Transverse colon (tissue), 4 donors: Measurements from ENCODE around the gene RPLP1. TPM values are rescaled to one million over a fixed set of nuclear protein-coding genes. Genes with fewer than 3 reads are reported as not detected.

Source experiments
- DNase-seq: peaks from one replicate; pipeline ENCODE4 v3.0.0-alpha.2; 2019
- H3K27ac ChIP-seq, 4 donors: fragments of 200-600 bp; sonication (generic); 2 replicates each; pipeline ENCODE4 v1.5.1; 2016 to 2018; ENCODE audit warnings: inconsistent platforms in 4 of 4
- H3K27me3 ChIP-seq: fragments of 200-600 bp; sonication (generic); 2 replicates; pipeline ENCODE4 v1.5.1; 2017; ENCODE audit warnings: inconsistent platforms
- H3K36me3 ChIP-seq, 4 donors: fragments of 200-600 bp; sonication (generic); 2 replicates each; pipeline ENCODE4 v1.5.1; 2017 to 2019; ENCODE audit warnings: inconsistent platforms in 4 of 4
- H3K4me1 ChIP-seq, 4 donors: fragments of 200-600 bp; sonication (generic); 2 replicates each; pipeline ENCODE4 v1.5.1; 2017 to 2020; ENCODE audit warnings: inconsistent platforms in 4 of 4
- H3K4me3 ChIP-seq, 4 donors: fragments of 200-600 bp; sonication (generic); 1 replicate in 1 of 4; 2 replicates in 3 of 4; pipeline versions ENCODE4 v1.5.1 to v1.6.1; 2017 to 2019; ENCODE audit warnings: inconsistent platforms in 4 of 4
- H3K9me3 ChIP-seq, 2 donors: fragments of 200-600 bp; sonication (generic); 2 replicates each; pipeline ENCODE4 v1.5.1; 2017 to 2019; ENCODE audit warnings: inconsistent platforms in 2 of 2
- CTCF ChIP-seq, 5 experiments: fragments of 200-600 bp in 3 of 5; fragments of 450-650 bp in 2 of 5; sonication (generic) in 3 of 5; IDR thresholded peaks; 1 replicate in 2 of 5; 2 replicates in 3 of 5; pipeline ENCODE4 v1.5.1; 2016 to 2017; ENCODE audit warnings: antibody characterized with exemption in 5 of 5, inconsistent platforms in 3 of 5, mild to moderate bottlenecking in 2 of 5, moderate library complexity in 1 of 5
- EP300 ChIP-seq: sonication (generic); formaldehyde crosslinking; IDR thresholded peaks from one replicate; pipeline ENCODE4 v1.6.1; 2017; ENCODE audit warnings: antibody characterized with exemption, low read depth
- POLR2A ChIP-seq: fragments of 450-650 bp; IDR thresholded peaks from one replicate; pipeline ENCODE4 v1.6.1; 2016; ENCODE audit warnings: antibody characterized with exemption, mild to moderate bottlenecking, moderate library complexity
- POLR2AphosphoS5 ChIP-seq, 3 donors: sonication (generic); formaldehyde crosslinking; IDR thresholded peaks; one replicate each; pipeline ENCODE4 v1.6.1; 2016; ENCODE audit warnings: antibody characterized with exemption in 3 of 3
- WGBS, 2 donors: methylation state at CpG; one replicate each; pipeline ENCODE4 v1.1.5; 2018; ENCODE audit warnings: low coverage in 1 of 2; 5-methylcytosine and 5-hydroxymethylcytosine counted together
- in situ Hi-C, 4 donors: fragments of 200-750 bp; cut with MboI; loops; one replicate each; pipeline versions ENCODE4 v1.15.0 to v1.15.1; 2017; ENCODE audit warnings: low sequenced_read_pairs in 3 of 4, low pct_ligation_motif_present in 1 of 4, low pct_unique_long_range_greater_than_20kb in 1 of 4
- intact Hi-C: fragments of 100-400 bp; cut with DNase I; formaldehyde crosslinking; loops from one replicate; pipeline ENCODE4 v1.15.1; 2023; ENCODE audit warnings: low total_unique reads
- total RNA-seq, 4 donors: library from RNA; depleted of rRNA; stranded (reverse); fragments of >200 nt; gene quantifications; one replicate each; pipeline ENCODE4 v1.1.0, GENCODE V29; 2016

RPLP1 gene
- total RNA-seq, 4 donors from 2014 or later = 279 to 742 (median 450) TPM

DNA sequence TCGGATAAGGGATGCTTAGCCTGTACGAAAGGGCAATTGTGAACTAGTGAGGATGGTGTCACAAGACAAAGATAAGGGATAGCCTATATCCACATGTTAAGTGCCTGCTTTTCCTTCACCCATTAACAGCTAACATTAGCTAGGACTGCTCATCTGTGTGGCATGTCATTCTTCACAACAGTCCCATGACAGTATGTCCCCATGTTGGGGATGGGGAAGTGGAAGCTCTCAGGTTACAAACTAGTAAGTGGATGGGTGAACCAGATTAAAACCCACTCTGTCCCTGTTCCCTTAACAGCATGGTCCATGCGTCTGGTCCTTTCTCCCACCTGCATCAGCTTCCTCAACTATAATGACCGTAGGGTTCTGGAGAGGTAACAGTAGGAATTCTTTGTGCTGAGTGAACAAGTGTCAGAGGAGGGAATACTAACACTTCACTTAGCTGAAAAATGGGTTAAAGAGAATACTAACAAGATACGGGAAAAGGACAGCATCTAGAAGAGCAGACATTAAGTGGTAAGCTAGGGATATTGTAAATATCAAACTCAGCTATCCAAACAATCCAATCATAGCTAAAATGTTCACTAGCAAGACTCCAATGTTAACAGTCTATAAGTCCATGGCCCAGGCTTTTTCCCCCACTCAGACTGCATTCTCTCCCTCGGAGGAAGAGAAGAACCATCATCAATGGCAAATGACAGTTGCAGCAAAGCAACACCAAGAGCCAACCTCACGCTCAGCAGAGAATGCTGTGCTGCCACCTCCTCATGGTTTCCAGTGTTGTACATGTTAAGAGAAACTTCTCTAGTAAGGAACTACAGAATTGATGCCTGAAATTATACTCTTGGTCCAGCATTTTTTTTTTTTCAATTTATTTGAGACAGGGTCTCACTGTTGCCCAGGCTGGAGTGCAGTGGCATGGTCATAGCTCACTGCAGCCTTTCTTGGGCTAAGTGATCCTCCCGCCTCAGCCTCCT, 5.0 kb downstream of the RPLP1 start:
- Histone ChIP-seq H3K4me3 (no peak overlapping the region), H3K4me1 (peaks cover 14 to 42% (median 30%) of the 10 kb centered on the region in 4 donors), H3K27me3 (no peaks in the 10 kb centered on the region), H3K27ac (no peak overlapping the region), H3K36me3 (peaks cover 0 to 8% (median 0%) of the 10 kb centered on the region in 4 donors), H3K9me3 (no peaks in the 10 kb centered on the region)
- TF ChIP-seq POLR2A (no peak), EP300 (no peak), POLR2AphosphoS5 (IDR thresholded peaks at IDR 0.05) (no peak), CTCF (IDR thresholded peaks at IDR 0.05) (no peak)
- DNase-seq = no peak
- WGBS, 2 donors = 77 to 79% methylated on average over 6 to 8 of the region's 8 CpGs
- intact Hi-C loops = no loop called here
- in situ Hi-C loops = no loop called here

DNA sequence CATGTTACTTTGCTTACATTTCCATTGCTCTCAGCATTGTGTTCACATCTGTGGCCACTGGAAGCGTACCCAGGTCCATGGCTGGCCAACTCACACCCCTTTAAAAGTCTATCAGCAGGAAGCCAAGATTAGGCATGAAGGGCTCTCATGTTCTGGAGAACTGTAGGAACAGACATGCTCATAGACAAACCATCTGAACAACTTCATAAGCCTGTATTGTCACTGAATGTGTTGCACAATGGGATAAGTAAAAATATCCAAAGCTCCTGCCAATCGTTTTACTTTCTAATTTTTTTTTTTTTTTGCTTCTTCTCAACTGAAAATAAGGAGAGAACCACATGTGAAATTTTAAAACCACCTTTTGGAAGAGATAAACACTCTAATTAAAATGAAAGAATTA, 6.4 kb downstream of the RPLP1 start:
- intact Hi-C loops = no loop called here
- Histone ChIP-seq H3K27ac (no peak overlapping the region), H3K36me3 (peaks cover 0 to 8% (median 0%) of the 10 kb centered on the region in 4 donors), H3K4me3 (no peak overlapping the region), H3K4me1 (peaks cover 19 to 45% (median 28%) of the 10 kb centered on the region in 4 donors), H3K27me3 (no peaks in the 10 kb centered on the region), H3K9me3 (no peaks in the 10 kb centered on the region)
- WGBS, 2 donors = 68 to 73% methylated on average over 2 of the region's 2 CpGs
- TF ChIP-seq EP300 = no peak
- no peak for TF ChIP-seq CTCF (IDR thresholded peaks at IDR 0.05)
- no peak for TF ChIP-seq POLR2A
- TF ChIP-seq POLR2AphosphoS5 (IDR thresholded peaks at IDR 0.05) = no peak
- DNase-seq = no peak
- in situ Hi-C loops = no loop called here

- WGBS, 2 donors = 14 to 38% methylated on average over 1 of the region's 1 CpG
- H3K4me1 ChIP-seq = peaks cover 8 to 31% (median 14%) of the 10 kb centered on the region in 4 donors
- intact Hi-C loops = no loop called here
Observed at GRCh38 chr15:69460481-69460880, 7.9 kb downstream of the RPLP1 start.

More at GRCh38 chr15:69460481-69460880, 7.9 kb downstream of the RPLP1 start:
- no peak for DNase-seq
- Histone ChIP-seq H3K36me3 (peaks cover 0 to 8% (median 0%) of the 10 kb centered on the region in 4 donors), H3K27ac (no peak overlapping the region), H3K9me3 (no peaks in the 10 kb centered on the region), H3K4me3 (no peak overlapping the region), H3K27me3 (no peaks in the 10 kb centered on the region)
- in situ Hi-C loops = no loop called here
- no peak for TF ChIP-seq EP300
- no peak for TF ChIP-seq POLR2AphosphoS5 (IDR thresholded peaks at IDR 0.05)
- no peak for TF ChIP-seq CTCF (IDR thresholded peaks at IDR 0.05)
